Hepatocyte (in vitro differentiated cells): ENCODE results near the gene SOS2.

ENCODE experiments used
- EZH2 ChIP-seq: fragments of 200-600 bp; sonication (generic); IDR thresholded peaks from 2 replicates; pipeline ENCODE4 v1.6.1; 2016; ENCODE audit warnings: antibody characterized with exemption, mild to moderate bottlenecking, borderline replicate concordance
- TF ChIP-seq, protein P1 (sequence below): fragments of 200-600 bp; sonication (generic); IDR thresholded peaks from 2 replicates; pipeline ENCODE4 v1.5.1; 2016; ENCODE audit warnings: antibody characterized with exemption, mild to moderate bottlenecking; ENCODE audit not compliant: poor library complexity

DNA sequence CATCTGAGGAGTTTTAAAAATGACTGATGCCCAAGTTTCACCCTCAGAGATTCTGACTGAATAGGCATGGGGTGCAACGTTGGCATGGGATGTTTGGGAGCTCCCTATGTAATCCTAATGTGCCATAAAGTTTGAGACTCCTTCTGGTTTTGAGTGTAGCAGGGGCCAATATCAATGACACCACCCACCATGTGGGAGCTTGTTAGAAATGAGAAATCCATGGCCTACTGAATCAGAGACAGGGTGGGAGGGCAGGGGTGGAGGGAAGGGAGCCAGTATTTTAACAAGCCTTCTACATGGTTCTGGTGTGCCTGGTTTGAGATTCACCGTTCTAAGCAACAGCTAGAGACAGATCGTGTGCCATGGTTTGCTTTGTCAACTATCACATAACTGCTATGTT lies 161.1 kb downstream of the SOS2 start:
- TF ChIP-seq, protein P1, sequence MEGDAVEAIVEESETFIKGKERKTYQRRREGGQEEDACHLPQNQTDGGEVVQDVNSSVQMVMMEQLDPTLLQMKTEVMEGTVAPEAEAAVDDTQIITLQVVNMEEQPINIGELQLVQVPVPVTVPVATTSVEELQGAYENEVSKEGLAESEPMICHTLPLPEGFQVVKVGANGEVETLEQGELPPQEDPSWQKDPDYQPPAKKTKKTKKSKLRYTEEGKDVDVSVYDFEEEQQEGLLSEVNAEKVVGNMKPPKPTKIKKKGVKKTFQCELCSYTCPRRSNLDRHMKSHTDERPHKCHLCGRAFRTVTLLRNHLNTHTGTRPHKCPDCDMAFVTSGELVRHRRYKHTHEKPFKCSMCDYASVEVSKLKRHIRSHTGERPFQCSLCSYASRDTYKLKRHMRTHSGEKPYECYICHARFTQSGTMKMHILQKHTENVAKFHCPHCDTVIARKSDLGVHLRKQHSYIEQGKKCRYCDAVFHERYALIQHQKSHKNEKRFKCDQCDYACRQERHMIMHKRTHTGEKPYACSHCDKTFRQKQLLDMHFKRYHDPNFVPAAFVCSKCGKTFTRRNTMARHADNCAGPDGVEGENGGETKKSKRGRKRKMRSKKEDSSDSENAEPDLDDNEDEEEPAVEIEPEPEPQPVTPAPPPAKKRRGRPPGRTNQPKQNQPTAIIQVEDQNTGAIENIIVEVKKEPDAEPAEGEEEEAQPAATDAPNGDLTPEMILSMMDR, result no peak
- TF ChIP-seq EZH2, result no peak
